Vagina (tissue), 2 donors: Measurements from ENCODE around the gene CYSRT1.

Source experiments
- POLR2A ChIP-seq, 2 donors: fragments of 450-650 bp; IDR thresholded peaks; one replicate each; pipeline ENCODE4 v1.6.1; 2017; ENCODE audit warnings: antibody characterized with exemption in 2 of 2, mild to moderate bottlenecking in 2 of 2, moderate library complexity in 2 of 2
- TF ChIP-seq, protein P1 (sequence below), 3 experiments: fragments of 450-650 bp in 2 of 3; fragments of 200-600 bp in 1 of 3; sonication (generic) in 1 of 3; IDR thresholded peaks; one replicate each; pipeline ENCODE4 v1.5.1; 2017 to 2019; ENCODE audit warnings: antibody characterized with exemption in 3 of 3, mild to moderate bottlenecking in 2 of 3, moderate library complexity in 2 of 3

DNA sequence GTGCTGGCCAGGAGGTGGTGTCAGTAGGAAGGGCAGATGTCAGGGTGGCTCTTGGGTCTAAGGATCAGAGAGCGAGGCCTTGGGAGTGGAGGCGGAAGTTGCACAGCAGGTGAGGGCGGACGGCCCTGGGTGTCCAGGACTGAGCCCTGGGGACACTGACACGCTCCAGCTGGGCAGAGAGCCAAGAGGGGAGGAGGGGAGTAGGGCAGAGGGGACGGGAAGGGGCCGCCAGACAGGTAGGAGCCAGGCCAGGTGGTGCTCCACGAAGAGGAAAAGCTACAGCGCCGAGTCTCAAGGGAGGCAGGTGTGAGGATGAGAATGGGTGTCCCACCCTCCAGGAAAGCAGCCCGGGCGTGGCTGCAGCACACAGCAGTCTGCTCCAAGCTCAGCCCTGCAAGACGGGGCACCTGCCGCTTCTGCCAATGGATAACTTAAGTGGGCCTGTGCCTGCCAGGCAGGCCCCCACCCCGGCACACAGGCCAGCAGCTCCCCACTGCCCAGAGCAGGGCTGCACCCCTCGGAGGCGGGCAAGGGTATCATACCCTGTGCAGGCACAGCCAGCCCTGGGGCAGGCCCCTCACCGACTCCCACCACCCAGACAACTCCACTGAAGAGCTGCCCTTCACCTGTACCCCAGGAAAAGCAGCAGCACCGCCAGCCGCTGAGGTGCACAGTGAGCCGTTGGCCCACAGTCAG is 29.3 kb upstream of the CYSRT1 start:
- TF ChIP-seq, protein P1, sequence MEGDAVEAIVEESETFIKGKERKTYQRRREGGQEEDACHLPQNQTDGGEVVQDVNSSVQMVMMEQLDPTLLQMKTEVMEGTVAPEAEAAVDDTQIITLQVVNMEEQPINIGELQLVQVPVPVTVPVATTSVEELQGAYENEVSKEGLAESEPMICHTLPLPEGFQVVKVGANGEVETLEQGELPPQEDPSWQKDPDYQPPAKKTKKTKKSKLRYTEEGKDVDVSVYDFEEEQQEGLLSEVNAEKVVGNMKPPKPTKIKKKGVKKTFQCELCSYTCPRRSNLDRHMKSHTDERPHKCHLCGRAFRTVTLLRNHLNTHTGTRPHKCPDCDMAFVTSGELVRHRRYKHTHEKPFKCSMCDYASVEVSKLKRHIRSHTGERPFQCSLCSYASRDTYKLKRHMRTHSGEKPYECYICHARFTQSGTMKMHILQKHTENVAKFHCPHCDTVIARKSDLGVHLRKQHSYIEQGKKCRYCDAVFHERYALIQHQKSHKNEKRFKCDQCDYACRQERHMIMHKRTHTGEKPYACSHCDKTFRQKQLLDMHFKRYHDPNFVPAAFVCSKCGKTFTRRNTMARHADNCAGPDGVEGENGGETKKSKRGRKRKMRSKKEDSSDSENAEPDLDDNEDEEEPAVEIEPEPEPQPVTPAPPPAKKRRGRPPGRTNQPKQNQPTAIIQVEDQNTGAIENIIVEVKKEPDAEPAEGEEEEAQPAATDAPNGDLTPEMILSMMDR (IDR thresholded peaks at IDR 0.05): no peak
- no peak for TF ChIP-seq POLR2A (IDR thresholded peaks at IDR 0.05)
